OCI-LY7 (cell line): Measurements from ENCODE around the gene BTBD9. TPM values are rescaled to one million over a fixed set of nuclear protein-coding genes. Genes with fewer than 3 reads are reported as not detected.

Experiments
- BruUV-seq: library from RNA; stranded (reverse); fragments of 400-500 nt; replicated peaks from 2 replicates; lab custom pipeline; 2021; lab: Mats Ljungman, UMichigan
- CTCF ChIA-PET: fragments of 300-600 bp; sonication (Branson Sonifier 250); formaldehyde crosslinking; loops from one replicate; lab custom pipeline; 2022; ENCODE audit warnings: antibody characterized with exemption; ENCODE audit not compliant: unreplicated experiment; lab: Charles Lee
- POLR2A ChIA-PET: fragments of 300-600 bp; sonication (Branson Sonifier 250); formaldehyde crosslinking; loops from one replicate; lab custom pipeline; 2022; ENCODE audit warnings: antibody characterized with exemption; lab: Charles Lee
- DNase-seq: peaks from one replicate; pipeline ENCODE4 v3.0.0-alpha.2; 2015; ENCODE audit warnings: low spot score
- H2AFZ ChIP-seq: fragments of 200-600 bp; sonication (generic), shearing (Covaris generic); 2 replicates; pipeline ENCODE4 v1.6.1; 2014; ENCODE audit warnings: mild to moderate bottlenecking, antibody characterized with exemption, low read length, moderate library complexity
- H3K27ac ChIP-seq: fragments of 200-600 bp; sonication (generic); 2 replicates; pipeline ENCODE4 v1.5.1; 2014; ENCODE audit warnings: mixed run types, low read depth, mild to moderate bottlenecking, moderate library complexity, low read length, inconsistent platforms; ENCODE audit not compliant: poor library complexity, severe bottlenecking
- H3K36me3 ChIP-seq: fragments of 200-600 bp; sonication (generic); 2 replicates; pipeline ENCODE4 v1.6.1; 2014; ENCODE audit warnings: mild to moderate bottlenecking, antibody characterized with exemption, low read length, moderate library complexity, mixed read lengths; ENCODE audit not compliant: insufficient read depth
- H3K4me1 ChIP-seq: fragments of 200-600 bp; sonication (generic); 2 replicates; pipeline ENCODE4 v1.5.1; 2014; ENCODE audit warnings: mild to moderate bottlenecking, low read length; ENCODE audit not compliant: insufficient read depth, poor library complexity, severe bottlenecking
- H3K4me2 ChIP-seq: fragments of 200-600 bp; sonication (generic); 2 replicates; pipeline ENCODE4 v1.6.1; 2014; ENCODE audit warnings: mild to moderate bottlenecking, low read length
- H3K4me3 ChIP-seq: fragments of 200-600 bp; sonication (generic); 2 replicates; pipeline ENCODE4 v1.5.1; 2014; ENCODE audit warnings: mild to moderate bottlenecking, low read depth, low read length; ENCODE audit not compliant: poor library complexity, severe bottlenecking
- H3K79me2 ChIP-seq: fragments of 200-600 bp; sonication (generic); 2 replicates; pipeline ENCODE4 v1.6.1; 2016; ENCODE audit warnings: low read depth, mild to moderate bottlenecking, low read length, moderate library complexity, mixed read lengths; ENCODE audit not compliant: insufficient read depth
- H3K9me2 ChIP-seq: fragments of 200-600 bp; sonication (generic); 2 replicates; pipeline ENCODE4 v1.6.1; 2016; ENCODE audit warnings: mild to moderate bottlenecking, low read length, mixed read lengths; ENCODE audit not compliant: insufficient read depth
- H3K9me3 ChIP-seq: fragments of 200-600 bp; sonication (generic); 2 replicates; pipeline ENCODE4 v1.6.1; 2014; ENCODE audit warnings: mild to moderate bottlenecking, mixed run types, low read length, mixed read lengths
- H4K20me1 ChIP-seq: fragments of 200-600 bp; sonication (generic); 2 replicates; pipeline ENCODE4 v1.6.1; 2014; ENCODE audit warnings: mild to moderate bottlenecking, antibody characterized with exemption, low read length, moderate library complexity, mixed read lengths; ENCODE audit not compliant: insufficient read depth
- EZH2phosphoT487 ChIP-seq: fragments of 200-600 bp; sonication (generic); IDR thresholded peaks from 2 replicates; pipeline ENCODE4 v1.6.1; 2018; ENCODE audit warnings: low read depth, borderline replicate concordance, mild to moderate bottlenecking, mixed run types, antibody characterized with exemption, low read length, moderate library complexity, mixed read lengths
- intact Hi-C: fragments of 100-400 bp; cut with micrococcal nuclease; formaldehyde crosslinking; loops from one replicate; pipeline ENCODE4 v1.10.0; 2022; ENCODE audit not compliant: unreplicated experiment
- total RNA-seq, 2 experiments: library from RNA; depleted of rRNA in 1 of 2; stranded (reverse); fragments of >200 nt in 1 of 2; shearing (Covaris generic) in 1 of 2; gene quantifications; 2 replicates each; pipeline ENCODE4 v1.2.3, GENCODE V29; 2014 to 2022
- TF ChIP-seq, protein P1 (sequence below): fragments of 200-600 bp; sonication (generic); conservative IDR thresholded peaks from 2 replicates; pipeline ENCODE4 v1.5.1; 2014; ENCODE audit warnings: mild to moderate bottlenecking, antibody characterized with exemption, low read length, moderate library complexity, mixed read lengths

Gene BTBD9
- total RNA-seq, 2 experiments from 2014 or later: 5.9 to 7.3 TPM

DNA sequence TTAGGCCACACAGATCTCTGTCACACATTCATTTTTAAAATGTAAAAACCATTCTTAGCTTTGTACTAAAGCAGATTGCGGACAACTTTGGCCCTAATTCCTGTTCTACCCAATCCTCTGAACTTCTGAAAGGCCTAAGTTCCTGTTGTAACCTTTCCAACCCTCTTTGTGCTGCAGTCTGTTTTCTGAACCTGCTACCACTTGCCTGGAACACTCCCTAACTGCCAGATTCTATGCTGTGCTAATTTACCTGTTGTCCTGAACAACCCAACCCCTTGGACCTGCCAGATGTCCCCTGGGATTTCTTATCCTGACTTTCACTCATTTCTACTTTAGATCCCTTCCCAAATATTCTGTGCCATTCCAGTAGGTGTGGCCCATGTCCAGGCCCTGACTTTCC lies 421.5 kb downstream of the BTBD9 start:
- Histone ChIP-seq H3K36me3 (no peaks in the 10 kb centered on the region), H3K9me2 (no peaks in the 10 kb centered on the region), H3K9me3 (no peaks in the 10 kb centered on the region), H3K79me2 (no peaks in the 10 kb centered on the region), H3K4me1 (no peaks in the 10 kb centered on the region), H3K27ac (no peak overlapping the region), H3K4me3 (no peak overlapping the region), H3K4me2 (no peak overlapping the region), H2AFZ (no peak overlapping the region), H4K20me1 (no peaks in the 10 kb centered on the region)
- POLR2A ChIA-PET: interaction anchor here (0.7 kb wide), 1 partner anchor 462 kb away, joined by 5 read pairs; no protein-coding TSS in a partner anchor
- intact Hi-C loops: no loop called here
- TF ChIP-seq, protein P1, sequence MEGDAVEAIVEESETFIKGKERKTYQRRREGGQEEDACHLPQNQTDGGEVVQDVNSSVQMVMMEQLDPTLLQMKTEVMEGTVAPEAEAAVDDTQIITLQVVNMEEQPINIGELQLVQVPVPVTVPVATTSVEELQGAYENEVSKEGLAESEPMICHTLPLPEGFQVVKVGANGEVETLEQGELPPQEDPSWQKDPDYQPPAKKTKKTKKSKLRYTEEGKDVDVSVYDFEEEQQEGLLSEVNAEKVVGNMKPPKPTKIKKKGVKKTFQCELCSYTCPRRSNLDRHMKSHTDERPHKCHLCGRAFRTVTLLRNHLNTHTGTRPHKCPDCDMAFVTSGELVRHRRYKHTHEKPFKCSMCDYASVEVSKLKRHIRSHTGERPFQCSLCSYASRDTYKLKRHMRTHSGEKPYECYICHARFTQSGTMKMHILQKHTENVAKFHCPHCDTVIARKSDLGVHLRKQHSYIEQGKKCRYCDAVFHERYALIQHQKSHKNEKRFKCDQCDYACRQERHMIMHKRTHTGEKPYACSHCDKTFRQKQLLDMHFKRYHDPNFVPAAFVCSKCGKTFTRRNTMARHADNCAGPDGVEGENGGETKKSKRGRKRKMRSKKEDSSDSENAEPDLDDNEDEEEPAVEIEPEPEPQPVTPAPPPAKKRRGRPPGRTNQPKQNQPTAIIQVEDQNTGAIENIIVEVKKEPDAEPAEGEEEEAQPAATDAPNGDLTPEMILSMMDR: no peak
- no peak for TF ChIP-seq EZH2phosphoT487
- no TSS peak for BruUV-seq
- CTCF ChIA-PET: no interaction called here
- DNase-seq: no peak

DNA sequence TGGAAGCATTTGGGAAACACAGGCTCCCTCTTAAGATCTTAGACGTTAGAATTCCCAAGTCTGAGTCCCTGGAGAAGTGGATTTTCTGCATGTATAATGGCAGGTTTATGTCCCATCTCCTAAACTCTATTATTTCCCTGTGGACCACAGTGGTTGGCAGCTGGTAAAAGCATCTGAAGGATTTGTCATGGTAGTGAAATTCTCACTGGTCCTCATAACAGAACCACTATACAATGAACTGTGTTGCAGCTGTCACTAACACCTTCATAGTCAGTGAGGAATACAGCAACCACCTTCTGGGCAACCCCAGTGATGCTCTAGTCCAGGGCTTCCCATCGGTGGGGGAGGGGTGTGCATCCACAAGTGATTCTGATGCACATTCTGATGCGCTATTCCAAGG lies 423.3 kb downstream of the BTBD9 start:
- ChIA-PET CTCF (no interaction called here), POLR2A (no interaction called here)
- Histone ChIP-seq H3K36me3 (no peaks in the 10 kb centered on the region), H3K4me2 (no peak overlapping the region), H3K4me1 (no peaks in the 10 kb centered on the region), H3K79me2 (no peaks in the 10 kb centered on the region), H3K9me2 (no peaks in the 10 kb centered on the region), H3K4me3 (no peak overlapping the region), H4K20me1 (no peaks in the 10 kb centered on the region), H3K27ac (no peak overlapping the region), H3K9me3 (no peaks in the 10 kb centered on the region), H2AFZ (no peak overlapping the region)
- TF ChIP-seq, protein P1: no peak
- TF ChIP-seq EZH2phosphoT487: no peak
- intact Hi-C loops: no loop called here
- no TSS peak for BruUV-seq
- no peak for DNase-seq

DNA sequence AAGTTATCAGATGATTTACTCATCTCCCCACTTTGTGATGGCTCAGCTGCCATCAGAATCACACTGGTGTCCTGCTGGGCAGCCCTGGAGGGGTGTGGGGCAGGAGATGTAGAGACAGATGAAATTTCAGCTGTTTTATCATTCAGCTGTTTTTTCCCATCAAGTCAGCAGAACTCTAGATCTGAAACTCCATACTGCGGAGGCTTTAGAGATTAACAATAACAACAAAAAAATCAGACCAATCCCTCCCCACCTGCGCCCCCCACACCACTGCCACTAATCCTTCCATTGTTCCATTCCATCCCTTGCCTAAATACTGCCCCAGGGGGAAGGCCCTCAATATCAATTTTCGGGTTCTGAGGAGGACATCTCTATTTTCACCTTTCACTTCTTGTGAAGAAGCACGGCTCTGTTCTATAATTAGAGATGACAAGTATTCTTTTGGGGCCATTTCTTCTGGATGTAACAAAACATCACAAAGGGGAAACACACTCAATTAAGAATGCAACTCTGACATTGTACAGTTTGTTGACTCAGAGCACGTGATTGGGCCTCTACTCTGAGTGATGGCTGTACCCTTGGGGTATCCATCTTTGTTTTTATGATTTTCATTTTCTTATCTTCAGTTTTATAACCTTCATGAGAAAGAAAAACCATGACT lies 423.9 kb downstream of the BTBD9 start:
- TF ChIP-seq, protein P1: no peak
- no peak for TF ChIP-seq EZH2phosphoT487
- no TSS peak for BruUV-seq
- H3K79me2 ChIP-seq: no peaks in the 10 kb centered on the region

More for the DNA sequence above, 423.9 kb downstream of the BTBD9 start:
- H4K20me1 ChIP-seq: no peaks in the 10 kb centered on the region
- DNase-seq: no peak
- no peaks in the 10 kb centered on the region for H3K9me2 ChIP-seq
- H3K27ac ChIP-seq: no peak overlapping the region
- H3K9me3 ChIP-seq: no peaks in the 10 kb centered on the region
- H3K4me2 ChIP-seq: no peak overlapping the region
- no peak overlapping the region for H3K4me3 ChIP-seq
- intact Hi-C loops: no loop called here
- no peaks in the 10 kb centered on the region for H3K4me1 ChIP-seq
- no peak overlapping the region for H2AFZ ChIP-seq
- CTCF ChIA-PET: no interaction called here
- POLR2A ChIA-PET: interaction anchor here (0.6 kb wide), 1 partner anchor 313 kb away, joined by 3 read pairs; no protein-coding TSS in a partner anchor
- H3K36me3 ChIP-seq: no peaks in the 10 kb centered on the region
